Smooth muscle cell (in vitro differentiated cells): ENCODE data around the gene KRT27. TPM values are rescaled to one million over a fixed set of nuclear protein-coding genes. Genes with fewer than 3 reads are reported as not detected.

Experiments used
- DNase-seq: peaks from one replicate; lab custom pipeline; 2025; ENCODE audit not compliant: unreplicated experiment; lab: John Stamatoyannopoulos, UW
- H2AFZ ChIP-seq: fragments of 200-600 bp; sonication (generic); 2 replicates; pipeline ENCODE4 v1.6.0; 2016; ENCODE audit warnings: antibody characterized with exemption, low read depth, mild to moderate bottlenecking
- H3F3A ChIP-seq: fragments of 200-600 bp; sonication (generic); 2 replicates; pipeline ENCODE4 v1.6.0; 2017; ENCODE audit warnings: antibody characterized with exemption, low read depth
- H3K27ac ChIP-seq: fragments of 200-600 bp; sonication (generic); 2 replicates; pipeline ENCODE4 v1.5.1; 2016; ENCODE audit warnings: low read depth, mild to moderate bottlenecking
- H3K27me3 ChIP-seq: fragments of 200-600 bp; sonication (generic); 2 replicates; pipeline ENCODE4 v1.6.1; 2016; ENCODE audit warnings: low read depth, mild to moderate bottlenecking
- H3K36me3 ChIP-seq: fragments of 200-600 bp; sonication (generic); 2 replicates; pipeline ENCODE4 v1.5.1; 2016; ENCODE audit warnings: low read depth
- H3K4me1 ChIP-seq: fragments of 200-600 bp; sonication (generic); 2 replicates; pipeline ENCODE4 v1.5.1; 2016; ENCODE audit warnings: low read depth
- H3K4me2 ChIP-seq: fragments of 200-600 bp; sonication (generic); 2 replicates; pipeline ENCODE4 v1.6.0; 2016; ENCODE audit warnings: mild to moderate bottlenecking
- H3K4me3 ChIP-seq: fragments of 200-600 bp; sonication (generic); 2 replicates; pipeline ENCODE4 v1.5.1; 2016; ENCODE audit warnings: mild to moderate bottlenecking
- H3K79me2 ChIP-seq: fragments of 200-600 bp; sonication (generic); 2 replicates; pipeline ENCODE4 v1.6.0; 2016; ENCODE audit warnings: low read depth, mild to moderate bottlenecking
- H3K9ac ChIP-seq: fragments of 200-600 bp; sonication (generic); 2 replicates; pipeline ENCODE4 v1.6.0; 2016; ENCODE audit warnings: low read depth
- H3K9me3 ChIP-seq: fragments of 200-600 bp; sonication (generic); replicated peaks from 2 replicates; pipeline ENCODE4 v1.5.1; 2016; ENCODE audit warnings: low read depth
- H4K20me1 ChIP-seq: fragments of 200-600 bp; sonication (generic); 2 replicates; pipeline ENCODE4 v1.6.0; 2016; ENCODE audit warnings: low read depth
- CTCF ChIP-seq: fragments of 200-600 bp; sonication (generic); IDR thresholded peaks from 2 replicates; pipeline ENCODE4 v1.5.1; 2017; ENCODE audit warnings: borderline replicate concordance, mild to moderate bottlenecking, antibody characterized with exemption; ENCODE audit not compliant: insufficient read depth, poor library complexity, severe bottlenecking
- WGBS: methylation state at CpG from one replicate; pipeline ENCODE4 v1.1.7; 2016; ENCODE audit warnings: low lambda C conversion rate; 5-methylcytosine and 5-hydroxymethylcytosine counted together
- polyA plus RNA-seq: library from polyadenylated mRNA; unstranded; fragments of >200 nt; fragmentation: Nextera tagmentation; extraction: Ambion mirVana; gene quantifications from 2 replicates; pipeline ENCODE4 v1.2.1, GENCODE V29; 2016
- total RNA-seq: library from RNA; depleted of rRNA; stranded (reverse); fragments of >200 nt; gene quantifications from 2 replicates; pipeline ENCODE4 v1.2.3, GENCODE V29; 2014

The KRT27 gene
- total and polyA plus RNA-seq, 2 experiments from 2014 or later, result 0.54 to 1.1 TPM

DNA sequence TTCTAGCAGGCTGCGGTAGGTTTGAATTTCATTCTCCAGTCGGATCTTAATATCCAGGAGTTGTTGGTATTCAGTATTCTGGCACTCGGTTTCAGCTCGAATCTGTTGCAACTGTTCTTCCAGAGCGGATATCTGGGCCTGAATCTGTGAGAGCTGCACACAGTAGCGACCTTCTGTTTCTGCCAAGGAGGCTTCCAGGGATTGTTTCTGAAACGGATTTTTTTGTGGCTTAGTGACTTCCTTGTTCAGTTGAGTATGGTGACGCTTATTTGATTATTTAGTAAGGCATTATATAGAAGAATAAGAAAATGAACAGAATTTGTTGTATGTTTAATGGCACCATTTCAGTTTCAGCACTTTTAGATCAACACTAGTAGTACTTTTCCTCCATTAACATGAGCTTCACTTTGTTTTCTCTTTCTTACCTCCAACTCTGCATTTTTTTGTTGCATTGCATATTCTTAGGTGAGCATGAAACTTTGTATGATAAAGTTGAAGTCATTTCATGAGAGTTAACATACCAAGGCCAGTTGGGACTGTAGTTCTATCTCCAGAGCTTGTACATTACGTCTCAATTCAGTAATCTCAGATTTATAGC lies 37.3 kb upstream of the KRT27 start:
- Histone ChIP-seq H3K27ac (peak overlapping the region; percentile 76), H3K4me2 (peak overlapping the region; percentile 96), H3K9ac (peak overlapping the region; percentile 68), H3K4me1 (peaks cover 13% of the 10 kb centered on the region), H3K9me3 (no peaks in the 10 kb centered on the region), H4K20me1 (no peaks in the 10 kb centered on the region), H3F3A (peaks cover 8% of the 10 kb centered on the region), H3K79me2 (no peaks in the 10 kb centered on the region), H2AFZ (peak overlapping the region; percentile 97), H3K4me3 (peak overlapping the region; percentile 70), H3K27me3 (peaks cover 13% of the 10 kb centered on the region), H3K36me3 (no peaks in the 10 kb centered on the region)
- DNase-seq, result no peak
- WGBS, result 72% methylated on average over 9 of the region's 9 CpGs
- TF ChIP-seq CTCF, result no peak

- DNase-seq, result peak; percentile 50
- peaks cover 13% of the 10 kb centered on the region for H3K4me1 ChIP-seq
- H3K9me3 ChIP-seq, result no peaks in the 10 kb centered on the region
- H3K36me3 ChIP-seq, result no peaks in the 10 kb centered on the region
- peaks cover 6% of the 10 kb centered on the region for H3K27me3 ChIP-seq
- no peak for TF ChIP-seq CTCF
- H3K27ac ChIP-seq, result peak overlapping the region; percentile 76
- H3F3A ChIP-seq, result peaks cover 8% of the 10 kb centered on the region
- peak overlapping the region; percentile 96 for H3K4me2 ChIP-seq
- H3K4me3 ChIP-seq, result peak overlapping the region; percentile 70
- peak overlapping the region; percentile 97 for H2AFZ ChIP-seq
- H4K20me1 ChIP-seq, result no peaks in the 10 kb centered on the region
- H3K79me2 ChIP-seq, result no peaks in the 10 kb centered on the region
- WGBS, result 3% methylated on average over 45 of the region's 73 CpGs
- peak overlapping the region; percentile 68 for H3K9ac ChIP-seq
Observed at GRCh38 chr17:40818733-40819527, 36.6 kb upstream of the KRT27 start.

DNA sequence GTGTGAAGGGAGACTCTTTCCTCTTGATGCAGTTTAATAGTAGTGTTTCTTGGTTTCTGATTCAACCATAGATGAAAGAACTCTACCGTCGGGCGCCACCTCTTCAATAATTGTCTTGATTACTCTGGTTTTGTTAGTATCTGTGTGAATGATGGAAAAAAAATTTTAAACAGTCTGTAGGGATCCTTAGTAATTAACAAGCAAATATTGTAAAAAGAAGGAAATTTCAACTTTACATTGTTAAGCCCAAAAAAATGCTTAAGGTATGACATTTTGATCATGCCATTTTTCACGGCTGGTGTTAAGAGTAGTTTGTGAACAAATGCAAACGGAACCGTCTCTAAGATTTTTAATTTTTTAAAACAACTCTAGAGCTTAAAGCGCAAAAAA lies 36.0 kb upstream of the KRT27 start:
- Histone ChIP-seq H3K27me3 (peaks cover 7% of the 10 kb centered on the region), H3K4me1 (peaks cover 13% of the 10 kb centered on the region), H4K20me1 (no peaks in the 10 kb centered on the region), H3K4me2 (peak overlapping the region; percentile 96), H2AFZ (peak overlapping the region; percentile 0), H3K27ac (peak overlapping the region; percentile 73), H3K9me3 (no peaks in the 10 kb centered on the region), H3K36me3 (no peaks in the 10 kb centered on the region), H3K9ac (peak overlapping the region; percentile 59), H3K4me3 (peak overlapping the region; percentile 70), H3F3A (peaks cover 8% of the 10 kb centered on the region), H3K79me2 (no peaks in the 10 kb centered on the region)
- 25% methylated on average over 7 of the region's 7 CpGs for WGBS
- no peak for DNase-seq
- TF ChIP-seq CTCF, result no peak
